HepG2 (cell line): ENCODE data around the gene EXOC3.

Experiments
- FOXC1 ChIP-seq: sonication (generic); formaldehyde crosslinking; IDR thresholded peaks from 2 replicates; pipeline ENCODE4 v1.8.0; 2022; ENCODE audit warnings: mild to moderate bottlenecking, missing genetic modification reagents, borderline replicate concordance
- POLR2A ChIP-seq, 2 experiments: IDR thresholded peaks; 2 replicates each; pipeline ENCODE4 v1.6.1; 2011; ENCODE audit warnings: low read depth in 2 of 2, low read length in 2 of 2, mild to moderate bottlenecking in 1 of 2, moderate library complexity in 1 of 2; ENCODE audit not compliant: insufficient read depth in 1 of 2
- ZNF17 ChIP-seq: sonication (generic); formaldehyde crosslinking; IDR thresholded peaks from 2 replicates; pipeline ENCODE4 v1.5.0; 2020; ENCODE audit warnings: mild to moderate bottlenecking, missing genetic modification reagents
- ZNF790 ChIP-seq: sonication (generic); formaldehyde crosslinking; IDR thresholded peaks from 2 replicates; pipeline ENCODE4 v1.8.0; 2022; ENCODE audit warnings: missing genetic modification reagents, mild to moderate bottlenecking, borderline replicate concordance
- TF ChIP-seq, protein P1 (sequence below), 2 experiments: IDR thresholded peaks; 2 replicates each; pipeline ENCODE4 v1.6.1; 2011 to 2012; ENCODE audit warnings: low read length in 2 of 2, borderline replicate concordance in 1 of 2, low read depth in 1 of 2, mild to moderate bottlenecking in 1 of 2, moderate library complexity in 1 of 2
- TF ChIP-seq, protein P2 (sequence below): IDR thresholded peaks from 2 replicates; pipeline ENCODE4 v1.6.1; 2016
- TF ChIP-seq, protein P3 (sequence below): sonication (generic); formaldehyde crosslinking; IDR thresholded peaks from 2 replicates; pipeline ENCODE4 v1.4.0; 2020; ENCODE audit warnings: missing genetic modification reagents
- TF ChIP-seq, protein P4 (sequence below): sonication (generic); formaldehyde crosslinking; IDR thresholded peaks from 2 replicates; pipeline ENCODE4 v1.4.0; 2020; ENCODE audit warnings: low read depth, missing genetic modification reagents

DNA sequence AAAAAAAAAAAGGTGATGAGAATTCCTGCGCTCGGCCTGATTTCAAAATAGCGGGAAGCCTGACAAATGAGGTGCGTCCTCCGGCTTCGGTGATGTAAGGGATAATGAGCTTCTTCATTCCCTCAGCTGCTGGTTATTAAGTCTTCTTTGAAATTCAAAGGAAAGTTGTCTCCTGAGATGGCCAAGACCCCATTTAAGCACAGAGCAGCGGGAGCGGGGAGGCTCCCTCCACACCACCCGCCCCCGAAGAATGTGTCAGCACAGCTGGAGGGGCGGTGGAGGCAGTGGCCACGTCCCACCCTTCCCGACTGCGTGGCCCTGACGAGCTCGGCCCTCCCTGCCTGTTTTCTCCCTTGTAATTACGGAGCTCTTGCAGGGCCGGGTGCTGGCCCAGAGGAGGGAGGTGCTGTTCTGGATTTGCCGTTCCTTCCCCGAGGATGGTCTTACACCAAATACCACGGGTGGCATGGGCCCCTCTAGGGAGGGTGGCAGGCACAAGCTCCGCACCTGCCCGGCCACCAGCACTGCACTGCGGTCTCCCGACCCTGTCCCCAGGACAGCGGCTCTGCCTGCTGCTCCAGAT is 50.2 kb downstream of the EXOC3 start:
- no peak for TF ChIP-seq ZNF790
- TF ChIP-seq, protein P1, sequence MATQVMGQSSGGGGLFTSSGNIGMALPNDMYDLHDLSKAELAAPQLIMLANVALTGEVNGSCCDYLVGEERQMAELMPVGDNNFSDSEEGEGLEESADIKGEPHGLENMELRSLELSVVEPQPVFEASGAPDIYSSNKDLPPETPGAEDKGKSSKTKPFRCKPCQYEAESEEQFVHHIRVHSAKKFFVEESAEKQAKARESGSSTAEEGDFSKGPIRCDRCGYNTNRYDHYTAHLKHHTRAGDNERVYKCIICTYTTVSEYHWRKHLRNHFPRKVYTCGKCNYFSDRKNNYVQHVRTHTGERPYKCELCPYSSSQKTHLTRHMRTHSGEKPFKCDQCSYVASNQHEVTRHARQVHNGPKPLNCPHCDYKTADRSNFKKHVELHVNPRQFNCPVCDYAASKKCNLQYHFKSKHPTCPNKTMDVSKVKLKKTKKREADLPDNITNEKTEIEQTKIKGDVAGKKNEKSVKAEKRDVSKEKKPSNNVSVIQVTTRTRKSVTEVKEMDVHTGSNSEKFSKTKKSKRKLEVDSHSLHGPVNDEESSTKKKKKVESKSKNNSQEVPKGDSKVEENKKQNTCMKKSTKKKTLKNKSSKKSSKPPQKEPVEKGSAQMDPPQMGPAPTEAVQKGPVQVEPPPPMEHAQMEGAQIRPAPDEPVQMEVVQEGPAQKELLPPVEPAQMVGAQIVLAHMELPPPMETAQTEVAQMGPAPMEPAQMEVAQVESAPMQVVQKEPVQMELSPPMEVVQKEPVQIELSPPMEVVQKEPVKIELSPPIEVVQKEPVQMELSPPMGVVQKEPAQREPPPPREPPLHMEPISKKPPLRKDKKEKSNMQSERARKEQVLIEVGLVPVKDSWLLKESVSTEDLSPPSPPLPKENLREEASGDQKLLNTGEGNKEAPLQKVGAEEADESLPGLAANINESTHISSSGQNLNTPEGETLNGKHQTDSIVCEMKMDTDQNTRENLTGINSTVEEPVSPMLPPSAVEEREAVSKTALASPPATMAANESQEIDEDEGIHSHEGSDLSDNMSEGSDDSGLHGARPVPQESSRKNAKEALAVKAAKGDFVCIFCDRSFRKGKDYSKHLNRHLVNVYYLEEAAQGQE (IDR thresholded peaks at IDR 0.05; ENCODE audit: borderline replicate concordance in 1 of 2, low read depth in 1 of 2, low read length in 2 of 2) = no peak
- TF ChIP-seq, protein P2, sequence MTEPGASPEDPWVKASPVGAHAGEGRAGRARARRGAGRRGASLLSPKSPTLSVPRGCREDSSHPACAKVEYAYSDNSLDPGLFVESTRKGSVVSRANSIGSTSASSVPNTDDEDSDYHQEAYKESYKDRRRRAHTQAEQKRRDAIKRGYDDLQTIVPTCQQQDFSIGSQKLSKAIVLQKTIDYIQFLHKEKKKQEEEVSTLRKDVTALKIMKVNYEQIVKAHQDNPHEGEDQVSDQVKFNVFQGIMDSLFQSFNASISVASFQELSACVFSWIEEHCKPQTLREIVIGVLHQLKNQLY (CRISPR knock-in tag) = no peak
- TF ChIP-seq POLR2A (IDR thresholded peaks at IDR 0.05; ENCODE audit: insufficient read depth in 1 of 2, low read depth in 2 of 2, low read length in 2 of 2) = no peak
- TF ChIP-seq, protein P3, sequence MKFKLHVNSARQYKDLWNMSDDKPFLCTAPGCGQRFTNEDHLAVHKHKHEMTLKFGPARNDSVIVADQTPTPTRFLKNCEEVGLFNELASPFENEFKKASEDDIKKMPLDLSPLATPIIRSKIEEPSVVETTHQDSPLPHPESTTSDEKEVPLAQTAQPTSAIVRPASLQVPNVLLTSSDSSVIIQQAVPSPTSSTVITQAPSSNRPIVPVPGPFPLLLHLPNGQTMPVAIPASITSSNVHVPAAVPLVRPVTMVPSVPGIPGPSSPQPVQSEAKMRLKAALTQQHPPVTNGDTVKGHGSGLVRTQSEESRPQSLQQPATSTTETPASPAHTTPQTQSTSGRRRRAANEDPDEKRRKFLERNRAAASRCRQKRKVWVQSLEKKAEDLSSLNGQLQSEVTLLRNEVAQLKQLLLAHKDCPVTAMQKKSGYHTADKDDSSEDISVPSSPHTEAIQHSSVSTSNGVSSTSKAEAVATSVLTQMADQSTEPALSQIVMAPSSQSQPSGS (CRISPR knock-in tag) = no peak
- TF ChIP-seq, protein P4, sequence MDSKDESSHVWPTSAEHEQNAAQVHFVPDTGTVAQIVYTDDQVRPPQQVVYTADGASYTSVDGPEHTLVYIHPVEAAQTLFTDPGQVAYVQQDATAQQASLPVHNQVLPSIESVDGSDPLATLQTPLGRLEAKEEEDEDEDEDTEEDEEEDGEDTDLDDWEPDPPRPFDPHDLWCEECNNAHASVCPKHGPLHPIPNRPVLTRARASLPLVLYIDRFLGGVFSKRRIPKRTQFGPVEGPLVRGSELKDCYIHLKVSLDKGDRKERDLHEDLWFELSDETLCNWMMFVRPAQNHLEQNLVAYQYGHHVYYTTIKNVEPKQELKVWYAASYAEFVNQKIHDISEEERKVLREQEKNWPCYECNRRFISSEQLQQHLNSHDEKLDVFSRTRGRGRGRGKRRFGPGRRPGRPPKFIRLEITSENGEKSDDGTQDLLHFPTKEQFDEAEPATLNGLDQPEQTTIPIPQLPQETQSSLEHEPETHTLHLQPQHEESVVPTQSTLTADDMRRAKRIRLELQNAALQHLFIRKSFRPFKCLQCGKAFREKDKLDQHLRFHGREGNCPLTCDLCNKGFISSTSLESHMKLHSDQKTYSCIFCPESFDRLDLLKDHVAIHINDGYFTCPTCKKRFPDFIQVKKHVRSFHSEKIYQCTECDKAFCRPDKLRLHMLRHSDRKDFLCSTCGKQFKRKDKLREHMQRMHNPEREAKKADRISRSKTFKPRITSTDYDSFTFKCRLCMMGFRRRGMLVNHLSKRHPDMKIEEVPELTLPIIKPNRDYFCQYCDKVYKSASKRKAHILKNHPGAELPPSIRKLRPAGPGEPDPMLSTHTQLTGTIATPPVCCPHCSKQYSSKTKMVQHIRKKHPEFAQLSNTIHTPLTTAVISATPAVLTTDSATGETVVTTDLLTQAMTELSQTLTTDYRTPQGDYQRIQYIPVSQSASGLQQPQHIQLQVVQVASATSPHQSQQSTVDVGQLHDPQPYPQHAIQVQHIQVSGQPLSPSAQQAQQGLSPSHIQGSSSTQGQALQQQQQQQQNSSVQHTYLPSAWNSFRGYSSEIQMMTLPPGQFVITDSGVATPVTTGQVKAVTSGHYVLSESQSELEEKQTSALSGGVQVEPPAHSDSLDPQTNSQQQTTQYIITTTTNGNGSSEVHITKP (CRISPR knock-in tag) = no peak
- no peak for TF ChIP-seq ZNF17
- TF ChIP-seq FOXC1 (CRISPR knock-in tag) = no peak
